22Rv1 (cell line): ENCODE results near the gene KIRREL3.

ENCODE experiments used
- CTCF ChIP-seq: fragments of 450-650 bp; IDR thresholded peaks from 2 replicates; pipeline ENCODE4 v1.5.1; 2017; ENCODE audit warnings: mild to moderate bottlenecking
- ZFX ChIP-seq: fragments of 450-650 bp; IDR thresholded peaks from 2 replicates; pipeline ENCODE4 v1.6.1; 2017; ENCODE audit warnings: antibody characterized with exemption, borderline replicate concordance

- TF ChIP-seq CTCF: no peak
- TF ChIP-seq ZFX: no peak
Observed at GRCh38 chr11:126495281-126496220, 505.0 kb downstream of the KIRREL3 start.
